HG03103 (cell line): ENCODE results near the gene IRF1.
A peak's percentile ranks its signal among the peaks of the same experiment; 100 is the strongest.
"Not testable (repeated sequence)": the region's sequence is repeated elsewhere in the genome, so short reads cannot be mapped to it uniquely, and the experiment has no call there.

ENCODE experiments used
- ATAC-seq: cut with Tn5 transposase; IDR thresholded peaks from one replicate; pipeline ENCODE4 v1.9.1; 2021; ENCODE audit warnings: low read depth; ENCODE audit not compliant: unreplicated experiment

Gene IRF1

GRCh38 chr5:132487841-132488555 lies 2.6 kb downstream of the IRF1 start:
- no peak for ATAC-seq

GRCh38 chr5:132487095-132487428 lies 3.5 kb downstream of the IRF1 start:
- ATAC-seq, result no peak

GRCh38 chr5:132486318-132487094 lies 4.1 kb downstream of the IRF1 start:
- no peak for ATAC-seq

DNA sequence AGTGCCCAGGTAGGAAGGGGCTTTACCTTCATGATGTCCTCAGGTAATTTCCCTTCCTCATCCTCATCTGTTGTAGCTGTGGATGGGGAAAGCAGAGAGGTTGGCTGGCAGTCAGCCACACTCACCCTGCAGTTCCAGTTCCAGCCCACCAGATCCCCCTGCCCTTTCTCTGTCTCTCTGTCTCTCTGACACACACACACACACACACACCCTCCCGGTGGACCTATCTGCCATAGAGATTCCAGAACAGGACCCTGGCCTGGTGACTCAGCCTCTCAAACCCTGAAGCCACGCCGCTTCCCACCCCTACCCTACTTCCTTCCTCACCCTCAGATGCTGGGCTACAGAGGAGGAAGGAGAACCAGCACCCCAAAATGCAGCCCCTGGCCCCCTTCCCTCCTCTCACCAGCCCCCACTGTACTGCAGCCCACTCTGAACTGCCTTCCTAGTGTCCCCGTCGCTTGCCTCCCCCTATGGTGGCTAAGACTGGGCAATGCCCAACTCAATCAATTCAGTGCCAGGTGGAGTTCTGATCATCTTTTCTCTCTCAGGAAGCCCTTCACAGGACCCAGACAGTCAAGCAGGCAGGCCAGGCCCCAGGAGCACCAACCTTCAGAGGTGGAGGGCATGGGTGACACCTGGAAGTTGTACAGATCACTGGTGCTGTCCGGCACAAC lies 4.8 kb downstream of the IRF1 start:
- ATAC-seq, result no peak

DNA sequence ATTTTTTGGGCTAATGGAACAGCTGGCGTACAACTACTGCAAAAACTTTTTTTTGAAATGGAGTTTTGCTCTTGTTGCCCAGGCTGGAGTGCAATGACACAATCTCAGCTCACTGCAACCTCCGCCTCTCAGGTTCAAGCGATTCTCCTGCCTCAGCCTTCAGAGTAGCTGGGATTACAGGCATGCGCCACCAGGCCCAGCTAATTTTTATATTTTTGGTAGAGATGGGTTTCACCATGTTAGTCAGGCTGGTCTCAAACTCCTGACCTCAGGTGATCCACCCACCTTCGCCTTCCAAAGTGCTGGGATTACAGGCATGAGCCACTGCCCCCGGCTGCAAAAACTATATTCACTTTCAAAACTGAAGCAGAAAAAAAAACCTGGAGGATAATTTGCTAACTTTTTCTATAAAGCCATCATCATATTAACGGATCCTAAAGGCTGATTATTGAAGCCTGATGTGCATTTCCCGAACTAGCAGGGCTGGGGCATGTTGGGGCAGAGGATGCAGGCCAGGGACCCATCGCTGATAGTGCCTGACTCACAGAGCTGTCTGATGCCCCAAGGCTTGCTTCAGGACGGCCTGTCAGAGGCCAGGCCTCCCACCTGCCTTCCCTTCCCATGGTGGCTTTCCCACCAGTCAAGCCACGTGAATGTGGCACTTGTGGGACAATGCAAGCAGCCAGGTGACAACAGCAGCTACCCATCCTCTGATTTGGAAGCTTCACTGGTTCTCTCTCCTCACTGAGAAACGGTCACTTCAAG lies 5.5 kb downstream of the IRF1 start:
- ATAC-seq, result not testable (repeated sequence)

GRCh38 chr5:132484391-132484725 lies 6.2 kb downstream of the IRF1 start:
- ATAC-seq, result no peak

DNA sequence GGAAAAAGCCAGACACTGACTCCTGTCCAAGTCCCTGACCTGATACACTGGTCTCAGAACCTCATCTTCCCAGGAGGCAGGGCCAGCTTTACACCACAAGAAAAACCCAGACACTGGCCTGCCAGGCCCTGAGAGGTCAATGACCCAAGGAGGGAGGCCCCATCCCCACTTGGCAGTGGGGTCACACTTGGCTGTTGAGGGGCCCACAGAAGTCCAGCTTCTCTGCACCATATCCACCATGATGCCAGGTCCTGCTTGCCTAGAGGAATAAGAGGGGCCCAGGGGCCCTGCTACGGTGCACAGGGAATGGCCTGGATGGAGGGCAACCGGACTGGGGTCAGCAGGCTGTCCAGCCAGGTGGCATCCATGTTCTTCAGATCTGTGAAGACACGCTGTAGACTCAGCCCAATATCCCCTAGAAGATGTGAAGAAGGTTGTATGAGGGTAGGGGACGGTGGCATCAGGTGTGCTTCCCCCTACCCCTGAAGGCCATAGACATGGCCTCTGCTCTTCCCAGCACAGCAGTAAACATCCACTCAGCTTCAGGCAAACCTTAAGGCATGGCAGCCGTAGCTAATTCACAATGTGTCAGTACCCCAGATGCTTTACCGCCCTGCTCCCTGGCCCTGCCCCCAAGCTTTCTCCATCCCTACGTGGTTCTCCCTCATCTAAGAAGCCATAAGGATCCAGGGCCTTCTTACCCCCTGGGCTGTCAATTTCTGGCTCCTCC lies 6.7 kb downstream of the IRF1 start:
- no peak for ATAC-seq

- ATAC-seq, result no peak
Measured at GRCh38 chr5:132483101-132483500, 7.5 kb downstream of the IRF1 start.

DNA sequence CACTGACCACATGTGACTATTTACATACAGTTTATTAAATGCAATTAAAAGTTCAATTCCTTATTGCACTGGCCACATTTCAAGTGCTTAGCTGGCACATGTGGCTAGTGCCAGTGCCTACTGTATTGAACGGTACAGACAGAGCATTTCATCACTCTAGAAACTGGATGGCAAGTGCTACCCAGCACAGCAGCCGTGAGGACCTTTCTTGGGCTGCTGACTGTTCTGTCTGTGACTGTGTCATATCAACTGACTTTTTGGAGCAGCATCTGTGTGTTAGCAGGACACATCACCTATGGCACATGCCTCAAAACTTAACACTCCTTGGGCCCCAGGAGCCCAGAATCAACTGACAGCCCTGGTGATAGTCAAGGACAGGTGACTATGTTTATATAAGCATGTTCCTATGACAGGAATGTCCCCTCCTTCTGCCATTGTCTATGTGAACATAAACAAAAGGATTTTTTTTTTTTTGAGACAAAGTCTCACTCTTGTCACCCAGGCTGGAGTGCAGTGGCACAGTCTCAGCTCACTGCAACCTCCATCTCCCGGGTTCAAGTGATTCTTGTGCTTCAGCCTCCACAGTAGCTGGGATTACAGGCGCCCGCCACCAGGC lies 8.9 kb downstream of the IRF1 start:
- ATAC-seq, result no peak

GRCh38 chr5:132480893-132481595 lies 9.5 kb downstream of the IRF1 start:
- no peak for ATAC-seq

DNA sequence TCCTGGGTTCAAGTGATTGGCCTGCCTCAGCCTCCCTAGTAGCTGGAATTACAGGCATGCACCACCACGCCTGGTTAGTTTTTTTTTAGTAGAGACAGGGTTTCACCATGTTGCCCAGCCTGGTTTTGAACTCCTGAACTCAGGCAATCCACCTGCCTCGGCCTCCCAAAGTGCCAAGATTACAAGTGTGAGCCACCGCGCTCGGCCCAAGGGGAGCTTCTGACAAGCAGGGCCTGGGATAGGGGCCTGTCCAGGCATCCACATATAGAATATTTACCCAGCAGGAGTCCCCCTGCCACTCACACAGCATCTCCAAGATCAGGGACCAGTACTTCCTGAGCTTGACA lies 10.1 kb downstream of the IRF1 start:
- ATAC-seq, result no peak

DNA sequence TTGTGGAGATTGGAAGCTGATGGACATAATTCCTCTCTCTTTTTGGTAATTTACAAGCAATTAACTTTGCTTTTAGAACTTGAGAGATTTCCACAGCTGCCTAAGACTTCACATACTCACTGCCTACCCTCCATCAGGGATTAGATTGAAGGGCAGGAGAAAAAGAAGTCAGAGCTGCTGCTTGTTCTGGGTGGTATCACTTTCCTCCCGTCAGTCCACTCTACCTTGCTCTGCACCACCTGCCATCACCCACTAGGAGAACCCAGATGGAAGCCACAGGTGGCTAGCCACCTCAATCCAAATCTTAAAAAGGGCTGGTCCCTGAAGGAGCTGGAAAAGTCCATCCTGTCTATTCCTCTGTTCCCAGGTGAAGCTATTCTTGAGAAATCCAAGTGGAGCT lies 10.5 kb downstream of the IRF1 start:
- no peak for ATAC-seq

- peak; percentile 47 for ATAC-seq
Measured at GRCh38 chr5:132479111-132479951, 11.2 kb downstream of the IRF1 start.

- no peak for ATAC-seq
Measured at GRCh38 chr5:132478366-132478871, 12.2 kb downstream of the IRF1 start.

- ATAC-seq, result no peak
Measured at GRCh38 chr5:132477784-132478365, 12.7 kb downstream of the IRF1 start.

GRCh38 chr5:132476876-132477781 lies 13.4 kb downstream of the IRF1 start:
- no peak for ATAC-seq
